CD4-positive, CD25-positive, alpha-beta regulatory T cell (primary cell): Measurements from ENCODE around the gene TRIM15. TPM values are rescaled to one million over a fixed set of nuclear protein-coding genes. Genes with fewer than 3 reads are reported as not detected.

Experiments used
- ATAC-seq, 2 donors: fragments of 150-1000 bp; cut with Tn5 transposase; one replicate each; pipeline ENCODE4 v1.10.0; 2021; ENCODE audit warnings: low read depth in 2 of 2, moderate number of reproducible peaks in 2 of 2, moderate library complexity in 1 of 2
- DNase-seq, 3 donors: peaks; one replicate each; pipeline versions ENCODE4 v3.0.0 to v3.0.0-alpha.2; 2012 to 2022; ENCODE audit warnings: mixed read lengths in 1 of 3
- H3K27ac ChIP-seq: one replicate; pipeline ENCODE4 v1.7.0; 2013; ENCODE audit warnings: mild to moderate bottlenecking, low read length; ENCODE audit not compliant: insufficient read depth, poor library complexity, severe bottlenecking
- H3K27me3 ChIP-seq: one replicate; pipeline ENCODE4 v1.7.0; 2013; ENCODE audit warnings: low read length; ENCODE audit not compliant: control insufficient read depth, insufficient read depth
- H3K36me3 ChIP-seq: one replicate; pipeline ENCODE4 v1.7.0; 2013; ENCODE audit warnings: mild to moderate bottlenecking, low read length, moderate library complexity; ENCODE audit not compliant: control insufficient read depth, insufficient read depth
- H3K4me1 ChIP-seq: 2 replicates; pipeline ENCODE4 v1.7.0; 2013; ENCODE audit warnings: mild to moderate bottlenecking, low read length; ENCODE audit not compliant: insufficient read depth, control insufficient read depth, poor library complexity, severe bottlenecking
- H3K4me3 ChIP-seq: one replicate; pipeline ENCODE4 v1.7.0; 2013; ENCODE audit warnings: low read depth, mild to moderate bottlenecking, low read length, moderate library complexity
- H3K9me3 ChIP-seq, 2 experiments: 1 replicate in 1 of 2; 2 replicates in 1 of 2; pipeline ENCODE4 v1.7.0; 2013; ENCODE audit warnings: low read length in 2 of 2, mild to moderate bottlenecking in 1 of 2, moderate library complexity in 1 of 2; ENCODE audit not compliant: control insufficient read depth in 2 of 2
- H3K27ac Mint-ChIP-seq, 3 donors: one replicate each; pipeline ENCODE4 v1.8.0; 2020 to 2022; ENCODE audit warnings: mild to moderate bottlenecking in 3 of 3, mixed read lengths in 3 of 3, moderate library complexity in 2 of 3
- H3K27me3 Mint-ChIP-seq: one replicate; pipeline ENCODE4 v1.8.0; 2022; ENCODE audit warnings: mild to moderate bottlenecking, mixed read lengths
- H3K36me3 Mint-ChIP-seq: one replicate; pipeline ENCODE4 v1.8.0; 2020; ENCODE audit warnings: mixed read lengths
- H3K4me1 Mint-ChIP-seq, 4 donors: one replicate each; pipeline ENCODE4 v1.8.0; 2020 to 2022; ENCODE audit warnings: mixed read lengths in 4 of 4, mild to moderate bottlenecking in 1 of 4
- H3K4me3 Mint-ChIP-seq, 4 donors: one replicate each; pipeline ENCODE4 v1.8.0; 2020 to 2022; ENCODE audit warnings: mild to moderate bottlenecking in 4 of 4, mixed read lengths in 4 of 4, moderate library complexity in 3 of 4
- H3K9me3 Mint-ChIP-seq, 7 donors: one replicate each; pipeline ENCODE4 v1.8.0; 2020 to 2022; ENCODE audit warnings: mixed read lengths in 7 of 7, mild to moderate bottlenecking in 3 of 7, moderate library complexity in 2 of 7
- polyA plus RNA-seq, 4 donors: library from polyadenylated mRNA; unstranded; fragments of 300-500 nt; fragmentation: Illumina TruSeq; gene quantifications; one replicate each; pipeline ENCODE4 v1.2.3, GENCODE V29; 2021
- total RNA-seq: library from RNA; stranded (reverse); gene quantifications from one replicate; pipeline ENCODE4 v1.2.3, GENCODE V29; 2022

TRIM15 gene
- total and polyA plus RNA-seq, 5 donors from 2014 or later, result not detected

DNA sequence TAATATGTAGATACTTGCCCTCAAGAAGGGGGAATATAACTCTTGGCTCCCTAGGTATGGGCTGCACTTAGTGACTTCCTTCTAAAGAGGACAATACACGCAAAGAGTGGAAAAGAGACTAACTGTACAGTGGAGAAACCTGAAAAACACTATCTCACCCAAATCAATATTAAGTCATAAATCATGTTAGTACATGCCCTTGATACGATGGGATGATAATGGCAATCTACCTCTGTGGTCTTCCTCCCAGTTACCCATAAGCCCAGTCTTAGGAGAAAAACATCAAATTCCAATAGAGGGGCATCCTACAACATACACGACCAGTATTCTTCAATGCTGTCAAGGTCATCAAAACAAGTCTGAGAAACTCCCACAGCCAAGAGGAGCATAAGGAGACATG lies 48.6 kb downstream of the TRIM15 start:
- no peak for ATAC-seq
- H3K9me3 ChIP-seq, result no peaks in the 10 kb centered on the region
- Mint-ChIP-seq H3K27ac (peak overlapping the region; percentile 21 to 100 (median 99)), H3K36me3 (peaks cover 22% of the 10 kb centered on the region), H3K4me3 (peak overlapping the region; percentile 92 to 99 (median 99)), H3K4me1 (peaks cover 14 to 81% (median 52%) of the 10 kb centered on the region in 4 donors), H3K9me3 (no peaks in the 10 kb centered on the region), H3K27me3 (peaks cover 7% of the 10 kb centered on the region)
- peaks cover 8% of the 10 kb centered on the region for H3K36me3 ChIP-seq
- H3K27ac ChIP-seq, result peak overlapping the region; percentile 100
- H3K27me3 ChIP-seq, result no peaks in the 10 kb centered on the region
- peaks cover 54% of the 10 kb centered on the region for H3K4me1 ChIP-seq
- no peak for DNase-seq
- H3K4me3 ChIP-seq, result peak overlapping the region; percentile 91

DNA sequence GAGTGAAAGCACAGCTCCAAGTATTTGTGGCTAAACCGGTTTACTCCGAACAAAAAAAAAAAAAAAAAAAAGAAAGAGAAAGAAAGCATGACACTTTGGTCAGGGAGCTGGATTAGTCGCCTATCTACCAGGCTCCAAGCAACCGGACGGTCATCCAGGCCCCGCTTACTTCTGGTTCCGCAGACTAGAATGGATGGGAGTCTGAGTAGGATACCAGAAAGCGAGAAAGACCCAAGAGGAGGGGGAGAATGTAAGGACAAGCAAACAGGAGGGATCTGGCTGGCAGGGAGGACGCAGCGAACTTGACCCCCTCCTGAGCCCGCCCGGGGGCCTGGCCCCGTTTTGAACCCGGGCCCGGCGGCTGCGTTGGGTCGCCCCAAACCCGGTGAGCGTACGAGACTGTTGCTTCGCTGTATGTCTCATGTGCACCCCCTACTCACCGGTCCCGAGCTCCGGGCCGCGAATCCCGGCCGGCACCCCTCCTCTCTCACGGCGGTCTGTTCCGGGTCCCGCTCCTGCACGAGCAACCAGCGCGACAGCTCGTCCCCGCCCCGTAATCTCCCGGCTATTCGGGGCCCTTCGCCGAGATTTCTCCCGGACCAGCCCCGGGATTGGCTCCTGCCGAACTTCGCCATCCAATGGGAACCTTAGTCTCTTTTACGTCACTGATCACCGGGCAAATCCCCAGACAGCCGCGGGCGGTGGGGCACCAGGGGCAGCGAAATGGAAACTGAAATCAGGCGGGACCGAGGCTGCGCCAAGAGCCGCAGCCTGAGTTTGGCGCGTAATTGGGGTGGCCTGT lies 49.7 kb downstream of the TRIM15 start, which contains the start of gene TRIM26:
Gene TRIM26, minus strand, starts transcription at position 542 of the 802 bp plus-strand sequence. CDS start 14,303 bp downstream, outside the sequence.
- peak within 1 kb of the TSS; percentile 97 to 100 (median 99) for H3K27ac Mint-ChIP-seq
- peak within 1 kb of the TSS; percentile 91 for H3K4me3 ChIP-seq
- H3K36me3 ChIP-seq, result no peaks in the 10 kb centered on the region
- no peaks in the 10 kb centered on the region for H3K27me3 ChIP-seq
- peaks cover 49% of the 10 kb centered on the region for H3K4me1 ChIP-seq
- peak; percentile 89 to 92 for ATAC-seq
- no peaks in the 10 kb centered on the region for H3K9me3 Mint-ChIP-seq
- peak within 1 kb of the TSS; percentile 92 to 99 (median 99) for H3K4me3 Mint-ChIP-seq
- peak within 1 kb of the TSS; percentile 100 for H3K27ac ChIP-seq
- DNase-seq, result peak; percentile 96 to 98 (median 98)
- H3K36me3 Mint-ChIP-seq, result peaks cover 17% of the 10 kb centered on the region
- peaks cover 7% of the 10 kb centered on the region for H3K27me3 Mint-ChIP-seq
- no peaks in the 10 kb centered on the region for H3K9me3 ChIP-seq
- H3K4me1 Mint-ChIP-seq, result peaks cover 8 to 69% (median 43%) of the 10 kb centered on the region in 4 donors

DNA sequence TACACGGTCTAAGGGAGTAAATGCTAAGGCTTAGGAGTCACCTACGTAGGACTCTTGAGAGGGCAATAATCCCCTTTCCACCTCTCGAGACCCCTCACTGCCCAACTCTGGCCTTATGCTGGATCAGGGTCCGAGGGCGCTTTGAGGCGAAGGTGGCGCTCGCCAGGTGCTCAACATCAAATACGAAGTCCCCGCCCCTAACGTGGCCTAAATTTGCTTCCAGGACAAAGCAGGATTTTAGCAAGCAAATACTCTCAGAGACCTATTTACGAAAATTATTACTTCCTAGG lies 50.3 kb downstream of the TRIM15 start:
- peaks cover 49% of the 10 kb centered on the region for H3K4me1 ChIP-seq
- Mint-ChIP-seq H3K27ac (peak overlapping the region; percentile 97 to 100 (median 99)), H3K27me3 (peaks cover 7% of the 10 kb centered on the region), H3K9me3 (no peaks in the 10 kb centered on the region), H3K36me3 (peaks cover 15% of the 10 kb centered on the region), H3K4me1 (peaks cover 8 to 64% (median 40%) of the 10 kb centered on the region in 4 donors), H3K4me3 (peak overlapping the region; percentile 92 to 99 (median 99))
- no peaks in the 10 kb centered on the region for H3K36me3 ChIP-seq
- ATAC-seq (no peak), DNase-seq (no peak)
- peak overlapping the region; percentile 91 for H3K4me3 ChIP-seq
- H3K27ac ChIP-seq, result peak overlapping the region; percentile 100
- H3K27me3 ChIP-seq, result no peaks in the 10 kb centered on the region
- no peaks in the 10 kb centered on the region for H3K9me3 ChIP-seq

DNA sequence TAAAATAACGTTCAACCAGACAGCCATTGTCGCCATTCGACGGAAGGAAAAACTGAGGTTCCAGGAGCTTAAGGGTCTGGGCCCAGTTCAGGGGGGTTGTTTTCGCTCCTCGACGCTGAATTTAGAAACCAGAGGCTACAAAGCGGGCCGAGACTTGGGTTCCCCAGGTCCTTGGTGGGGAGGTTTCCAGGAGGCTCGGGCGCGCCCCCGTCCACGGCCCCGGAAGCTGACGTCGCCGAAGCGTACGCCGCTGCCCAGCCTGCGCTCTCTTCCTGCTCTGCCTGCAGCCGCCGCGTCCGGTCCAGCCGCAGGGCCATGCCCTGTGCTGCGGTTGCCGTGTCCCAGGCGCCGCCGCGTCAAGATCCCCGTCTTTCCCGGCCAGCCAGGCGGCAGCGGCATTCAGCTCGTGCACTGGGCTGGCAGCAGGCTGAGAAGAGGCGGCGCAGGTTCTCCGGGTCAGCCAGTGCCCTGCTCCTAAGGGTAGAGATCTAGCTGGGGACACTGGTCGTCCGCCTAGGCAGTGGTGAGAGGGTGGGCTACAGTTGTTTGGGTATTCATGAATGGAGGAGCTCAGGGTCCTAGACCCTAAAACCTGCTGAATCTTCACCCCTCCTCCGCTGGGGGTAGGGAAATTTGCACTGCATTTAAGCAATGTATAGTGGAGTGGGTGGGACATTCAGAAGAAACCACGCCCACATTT lies 50.8 kb downstream of the TRIM15 start:
- DNase-seq (peak; percentile 75 to 89 (median 76)), ATAC-seq (peak; percentile 54 to 57)
- Histone ChIP-seq H3K9me3 (no peaks in the 10 kb centered on the region), H3K36me3 (no peaks in the 10 kb centered on the region), H3K27me3 (no peaks in the 10 kb centered on the region), H3K27ac (peak overlapping the region; percentile 100), H3K4me1 (peaks cover 46% of the 10 kb centered on the region), H3K4me3 (peak overlapping the region; percentile 91)
- Mint-ChIP-seq H3K36me3 (peaks cover 10% of the 10 kb centered on the region), H3K9me3 (no peaks in the 10 kb centered on the region), H3K27ac (peak overlapping the region; percentile 97 to 100 (median 99)), H3K4me1 (peaks cover 10 to 60% (median 36%) of the 10 kb centered on the region in 4 donors), H3K4me3 (peak overlapping the region; percentile 92 to 99 (median 99)), H3K27me3 (peaks cover 7% of the 10 kb centered on the region)

DNA sequence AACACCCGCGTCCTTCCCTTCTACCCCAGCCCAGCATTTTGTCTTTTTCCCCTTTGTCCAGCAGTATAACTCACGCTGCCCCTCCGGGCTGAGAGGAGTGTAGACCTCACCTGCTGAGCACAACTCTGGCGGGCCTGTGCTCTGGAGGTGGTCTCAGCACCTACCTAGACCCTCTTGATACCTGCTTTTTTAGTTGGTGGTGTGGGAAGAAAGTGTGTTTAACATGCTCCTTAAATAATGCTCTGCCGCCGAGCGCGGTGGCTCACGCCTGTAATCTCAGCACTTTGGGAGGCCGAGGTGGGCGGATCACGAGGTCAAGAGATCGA lies 51.3 kb downstream of the TRIM15 start:
- Mint-ChIP-seq H3K9me3 (no peaks in the 10 kb centered on the region), H3K27ac (peak overlapping the region in 2 of 3 donors; percentile 99 to 100), H3K4me3 (peak overlapping the region; percentile 92 to 99 (median 99)), H3K27me3 (peaks cover 7% of the 10 kb centered on the region), H3K4me1 (peaks cover 15 to 60% (median 38%) of the 10 kb centered on the region in 4 donors), H3K36me3 (peaks cover 10% of the 10 kb centered on the region)
- Histone ChIP-seq H3K27me3 (no peaks in the 10 kb centered on the region), H3K4me3 (peak overlapping the region; percentile 84), H3K36me3 (no peaks in the 10 kb centered on the region), H3K9me3 (no peaks in the 10 kb centered on the region), H3K27ac (peak overlapping the region; percentile 100), H3K4me1 (peaks cover 41% of the 10 kb centered on the region)
- DNase-seq (no peak), ATAC-seq (no peak)

DNA sequence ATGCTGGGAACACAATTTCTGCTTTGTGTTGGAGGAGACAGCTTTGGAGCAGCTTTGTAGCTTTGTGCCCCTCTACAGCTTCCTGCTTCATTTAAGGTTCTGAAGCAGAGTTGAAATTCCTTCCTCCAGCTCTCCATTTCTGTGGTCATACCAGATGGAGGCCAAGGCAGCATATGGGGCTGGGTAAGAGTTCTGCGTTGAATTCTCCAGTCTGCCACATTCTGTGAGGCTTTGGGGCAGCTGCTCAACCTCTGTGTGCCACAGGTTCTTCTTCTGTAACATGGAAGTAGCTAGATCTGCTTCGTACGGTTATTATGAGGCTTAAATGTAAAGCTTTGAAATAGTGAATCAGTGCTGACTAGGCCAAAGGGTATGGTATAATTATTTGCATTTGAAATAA lies 52.8 kb downstream of the TRIM15 start:
- Mint-ChIP-seq H3K27ac (peak overlapping the region; percentile 18 to 99 (median 84)), H3K4me3 (peak overlapping the region; percentile 42 to 92 (median 68)), H3K36me3 (peaks cover 4% of the 10 kb centered on the region), H3K4me1 (peaks cover 16 to 46% (median 27%) of the 10 kb centered on the region in 4 donors), H3K9me3 (no peaks in the 10 kb centered on the region), H3K27me3 (peaks cover 7% of the 10 kb centered on the region)
- no peak for DNase-seq
- no peaks in the 10 kb centered on the region for H3K27me3 ChIP-seq
- H3K4me3 ChIP-seq, result no peak overlapping the region
- peaks cover 27% of the 10 kb centered on the region for H3K4me1 ChIP-seq
- H3K27ac ChIP-seq, result no peak overlapping the region
- H3K9me3 ChIP-seq, result no peaks in the 10 kb centered on the region
- H3K36me3 ChIP-seq, result no peaks in the 10 kb centered on the region
- no peak for ATAC-seq

DNA sequence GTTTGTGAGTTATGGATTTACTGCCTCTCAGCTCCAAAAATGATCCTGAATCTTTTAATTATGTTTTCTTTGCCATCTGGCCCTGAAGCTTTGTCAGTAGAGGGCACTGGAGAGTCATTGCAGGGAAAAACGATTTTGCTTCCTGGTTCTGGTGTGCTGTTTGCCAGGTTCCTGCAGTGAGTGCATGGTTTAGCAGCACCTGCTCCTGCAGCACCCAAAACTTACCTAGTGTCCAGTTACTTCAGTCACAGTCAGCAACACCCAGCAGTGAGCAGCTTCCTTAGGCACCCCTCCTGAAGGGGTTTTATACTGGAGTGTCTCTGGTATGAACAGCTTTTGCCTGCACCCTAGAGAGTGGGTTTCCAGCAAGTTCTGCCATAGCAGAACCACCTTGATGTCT lies 55.9 kb downstream of the TRIM15 start:
- peak; percentile 41 to 54 for ATAC-seq
- H3K27me3 ChIP-seq, result no peaks in the 10 kb centered on the region
- no peak overlapping the region for H3K27ac Mint-ChIP-seq
- no peak overlapping the region for H3K27ac ChIP-seq
- peaks cover 13% of the 10 kb centered on the region in 2 experiments for H3K9me3 ChIP-seq
- no peaks in the 10 kb centered on the region for H3K27me3 Mint-ChIP-seq
- peaks cover 8% of the 10 kb centered on the region for H3K36me3 Mint-ChIP-seq
- peak; percentile 33 to 70 (median 53) for DNase-seq
- H3K4me1 ChIP-seq, result peaks cover 5% of the 10 kb centered on the region
- H3K4me1 Mint-ChIP-seq, result peaks cover 8 to 22% (median 10%) of the 10 kb centered on the region in 4 donors
- H3K4me3 Mint-ChIP-seq, result peak overlapping the region in 2 of 4 donors; percentile 47 to 55
- no peaks in the 10 kb centered on the region for H3K36me3 ChIP-seq
- peaks cover 0 to 16% (median 7%) of the 10 kb centered on the region in 7 donors for H3K9me3 Mint-ChIP-seq
- no peak overlapping the region for H3K4me3 ChIP-seq
